Keratinocyte (primary cell): ENCODE results near the gene ARMH2. TPM values are rescaled to one million over a fixed set of nuclear protein-coding genes. Genes with fewer than 3 reads are reported as not detected.
"Not testable (repeated sequence)": the region's sequence is repeated elsewhere in the genome, so short reads cannot be mapped to it uniquely, and the experiment has no call there.

Source experiments
- DNase-seq: peaks from one replicate; pipeline ENCODE4 v3.0.0-alpha.2; 2011; ENCODE audit warnings: low read depth, missing footprints, low spot score
- FAIRE-seq: peaks from 2 replicates; lab custom pipeline; 2011; peaks lifted over from hg19 to GRCh38; lab: Jason Lieb, UNC
- H2AFZ ChIP-seq: 2 replicates; pipeline ENCODE4 v1.6.0; 2012; ENCODE audit warnings: low read length, control low read depth, inconsistent platforms; ENCODE audit not compliant: control insufficient read depth
- H3K27ac ChIP-seq: 2 replicates; pipeline ENCODE4 v1.5.1; 2011; ENCODE audit warnings: low read length; ENCODE audit not compliant: control insufficient read depth, insufficient read depth
- H3K27me3 ChIP-seq: 3 replicates; pipeline ENCODE4 v1.6.0; 2011; ENCODE audit warnings: low read length; ENCODE audit not compliant: control insufficient read depth, insufficient read depth; ENCODE audit errors: extremely low read depth
- H3K36me3 ChIP-seq, 2 experiments: 2 replicates in 1 of 2; 3 replicates in 1 of 2; pipeline ENCODE4 v1.5.1; 2011; ENCODE audit warnings: low read length in 2 of 2, mild to moderate bottlenecking in 1 of 2; ENCODE audit not compliant: control insufficient read depth in 2 of 2, insufficient read depth in 2 of 2; ENCODE audit errors: extremely low read depth in 1 of 2
- H3K4me1 ChIP-seq: 3 replicates; pipeline ENCODE4 v1.5.1; 2011; ENCODE audit warnings: low read length; ENCODE audit not compliant: control insufficient read depth, insufficient read depth; ENCODE audit errors: extremely low read depth
- H3K4me2 ChIP-seq: 3 replicates; pipeline ENCODE4 v1.6.0; 2011; ENCODE audit warnings: low read depth, low read length; ENCODE audit not compliant: control insufficient read depth, insufficient read depth; ENCODE audit errors: extremely low read depth
- H3K4me3 ChIP-seq, 3 experiments: fragments of 200-600 bp in 1 of 3; sonication (generic) in 1 of 3; 2 replicates in 2 of 3; 3 replicates in 1 of 3; pipeline ENCODE4 v1.5.1; 2011 to 2016; ENCODE audit warnings: low read length in 3 of 3, mild to moderate bottlenecking in 3 of 3, control low read depth in 2 of 3, inconsistent platforms in 1 of 3, low read depth in 1 of 3, mixed read lengths in 1 of 3, mixed run types in 1 of 3, moderate library complexity in 1 of 3; ENCODE audit not compliant: control insufficient read depth in 2 of 3, insufficient read depth in 2 of 3; ENCODE audit errors: extremely low read depth in 1 of 3
- H3K79me2 ChIP-seq: 2 replicates; pipeline ENCODE4 v1.6.0; 2012; ENCODE audit warnings: low read length; ENCODE audit not compliant: control insufficient read depth, insufficient read depth
- H3K9ac ChIP-seq: 3 replicates; pipeline ENCODE4 v1.6.0; 2011; ENCODE audit warnings: low read length; ENCODE audit not compliant: control insufficient read depth, insufficient read depth; ENCODE audit errors: extremely low read depth
- H3K9me1 ChIP-seq: 3 replicates; pipeline ENCODE4 v1.6.0; 2011; ENCODE audit warnings: low read length; ENCODE audit not compliant: control insufficient read depth, insufficient read depth; ENCODE audit errors: extremely low read depth
- H3K9me3 ChIP-seq: 2 replicates; pipeline ENCODE4 v1.5.1; 2012; ENCODE audit warnings: low read depth, low read length; ENCODE audit not compliant: control insufficient read depth
- H4K20me1 ChIP-seq: 3 replicates; pipeline ENCODE4 v1.6.0; 2011; ENCODE audit warnings: low read length; ENCODE audit not compliant: control insufficient read depth, insufficient read depth; ENCODE audit errors: extremely low read depth
- EZH2 ChIP-seq: IDR thresholded peaks from one replicate; pipeline ENCODE4 v1.6.1; 2012; ENCODE audit warnings: inconsistent platforms, mild to moderate bottlenecking, low read length, moderate library complexity
- dilution Hi-C: fragments of 300-500 bp; cut with MboI; formaldehyde crosslinking; loops from one replicate; pipeline ENCODE4 v1.7.0; 2020; ENCODE audit warnings: low sequenced_read_pairs; ENCODE audit not compliant: extremely low pct_ligation_motif_present
- polyA plus RNA-seq, 5 experiments: library from polyadenylated mRNA; depleted of rRNA in 3 of 5; stranded (reverse) in 3 of 5; stranded (forward) in 1 of 5; unstranded in 1 of 5; fragments of >200 nt; gene quantifications; 1 replicate in 1 of 5; 2 replicates in 3 of 5; 3 replicates in 1 of 5; pipeline versions ENCODE4 v1.2.1 to v1.2.3, GENCODE V29; 2011 to 2012; ENCODE audit warnings: missing spikeins in 2 of 5, low read depth in 1 of 5, low replicate concordance in 1 of 5
- TF ChIP-seq, protein P1 (sequence below), 3 experiments: IDR thresholded peaks in 1 of 3; conservative IDR thresholded peaks in 1 of 3; optimal IDR thresholded peaks in 1 of 3; 2 replicates in 2 of 3; 3 replicates in 1 of 3; pipeline versions ENCODE3 to v1.5.1; 2011; ENCODE audit warnings: low read length in 3 of 3, mild to moderate bottlenecking in 3 of 3, moderate library complexity in 2 of 3, control low read depth in 1 of 3, inconsistent platforms in 1 of 3; ENCODE audit not compliant: insufficient read depth in 2 of 3; ENCODE audit errors: extremely low read depth in 1 of 3

Gene ARMH2
- polyA plus RNA-seq, 1 donor (not counting 4 experiments of a cell fraction or from before 2014, with no cell fraction given), result not detected

DNA sequence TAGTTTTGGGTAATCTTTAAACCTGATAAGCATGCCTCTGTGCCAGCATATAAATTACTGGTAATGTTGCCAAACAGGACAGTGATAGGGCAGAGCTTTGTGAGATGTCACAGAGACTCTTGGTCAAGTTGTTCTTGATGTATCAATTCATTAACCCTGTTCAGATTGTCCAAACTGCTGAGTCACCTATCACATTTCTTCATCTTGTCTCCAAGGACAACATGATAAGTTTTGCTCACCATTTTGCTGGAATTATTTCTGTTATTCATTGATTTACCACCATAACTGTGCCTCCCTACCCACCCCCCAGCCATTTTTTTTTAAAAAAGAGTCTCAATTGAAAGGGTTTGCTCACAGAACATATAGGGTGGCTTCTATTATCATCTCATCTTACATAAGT, 43.4 kb downstream of the ARMH2 start:
- dilution Hi-C loops, result no loop called here
- TF ChIP-seq EZH2, result no peak
- TF ChIP-seq, protein P1, sequence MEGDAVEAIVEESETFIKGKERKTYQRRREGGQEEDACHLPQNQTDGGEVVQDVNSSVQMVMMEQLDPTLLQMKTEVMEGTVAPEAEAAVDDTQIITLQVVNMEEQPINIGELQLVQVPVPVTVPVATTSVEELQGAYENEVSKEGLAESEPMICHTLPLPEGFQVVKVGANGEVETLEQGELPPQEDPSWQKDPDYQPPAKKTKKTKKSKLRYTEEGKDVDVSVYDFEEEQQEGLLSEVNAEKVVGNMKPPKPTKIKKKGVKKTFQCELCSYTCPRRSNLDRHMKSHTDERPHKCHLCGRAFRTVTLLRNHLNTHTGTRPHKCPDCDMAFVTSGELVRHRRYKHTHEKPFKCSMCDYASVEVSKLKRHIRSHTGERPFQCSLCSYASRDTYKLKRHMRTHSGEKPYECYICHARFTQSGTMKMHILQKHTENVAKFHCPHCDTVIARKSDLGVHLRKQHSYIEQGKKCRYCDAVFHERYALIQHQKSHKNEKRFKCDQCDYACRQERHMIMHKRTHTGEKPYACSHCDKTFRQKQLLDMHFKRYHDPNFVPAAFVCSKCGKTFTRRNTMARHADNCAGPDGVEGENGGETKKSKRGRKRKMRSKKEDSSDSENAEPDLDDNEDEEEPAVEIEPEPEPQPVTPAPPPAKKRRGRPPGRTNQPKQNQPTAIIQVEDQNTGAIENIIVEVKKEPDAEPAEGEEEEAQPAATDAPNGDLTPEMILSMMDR (optimal IDR thresholded peaks at IDR 0.05 in 1 of 3, IDR thresholded peaks at IDR 0.05 in 1 of 3, conservative IDR thresholded peaks at IDR 0.05 in 1 of 3; ENCODE audit: extremely low read depth in 1 of 3, insufficient read depth in 2 of 3, low read length in 3 of 3), result no peak
- Histone ChIP-seq H4K20me1 (no peaks in the 10 kb centered on the region), H3K4me2 (no peak overlapping the region), H3K9ac (no peak overlapping the region), H3K4me1 (no peaks in the 10 kb centered on the region), H3K79me2 (no peaks in the 10 kb centered on the region), H3K9me3 (no peaks in the 10 kb centered on the region), H3K27me3 (no peaks in the 10 kb centered on the region), H3K9me1 (no peaks in the 10 kb centered on the region), H2AFZ (no peak overlapping the region), H3K4me3 (no peak overlapping the region), H3K27ac (no peak overlapping the region), H3K36me3 (no peaks in the 10 kb centered on the region)
- DNase-seq (no peak), FAIRE-seq (no peak)

DNA sequence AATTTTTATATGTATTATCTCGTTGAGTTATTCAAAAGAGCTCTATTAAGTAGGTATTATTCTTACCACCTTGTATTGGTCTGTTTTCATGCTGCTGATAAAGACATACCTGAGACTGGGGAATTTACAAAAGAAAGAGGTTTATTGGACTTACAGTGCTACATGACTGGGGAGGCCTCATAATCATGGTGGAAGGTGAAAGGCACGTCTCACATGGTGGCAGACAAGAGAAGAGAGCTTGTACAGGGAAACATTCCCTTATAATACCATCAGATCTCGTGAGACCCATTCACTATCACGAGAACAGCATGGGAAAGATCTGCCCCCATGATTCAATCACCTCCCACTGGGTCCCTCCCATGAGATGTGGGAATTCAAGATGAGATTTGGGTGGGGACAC, 44.3 kb downstream of the ARMH2 start:
- DNase-seq, H2AFZ ChIP-seq, FAIRE-seq, dilution Hi-C loops, H3K4me2 ChIP-seq, H3K9ac ChIP-seq, H3K4me3 ChIP-seq, H3K36me3 ChIP-seq, H4K20me1 ChIP-seq, H3K9me3 ChIP-seq, H3K27me3 ChIP-seq, H3K9me1 ChIP-seq, H3K79me2 ChIP-seq, H3K27ac ChIP-seq, H3K4me1 ChIP-seq: not testable (repeated sequence)

DNA sequence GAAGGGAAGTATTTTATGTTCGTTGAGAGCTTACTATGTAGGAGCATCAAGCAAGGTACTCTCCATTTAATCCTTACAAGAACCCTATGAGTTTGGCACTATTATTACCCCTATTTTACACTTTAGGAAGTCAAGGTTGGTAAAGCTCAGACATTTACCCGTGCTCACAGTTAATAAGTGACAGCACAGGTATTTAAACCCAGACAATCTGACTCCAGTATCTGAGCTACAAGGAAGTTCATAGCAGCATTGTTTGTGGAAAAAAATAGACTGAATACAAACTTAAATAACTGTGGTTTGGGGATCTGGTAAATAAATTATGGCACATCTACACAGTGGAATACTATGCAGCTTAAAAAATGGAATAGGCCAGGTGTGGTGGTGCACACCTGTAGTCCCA, 45.2 kb downstream of the ARMH2 start:
- Histone ChIP-seq H2AFZ (no peak overlapping the region), H3K79me2 (no peaks in the 10 kb centered on the region), H3K36me3 (no peaks in the 10 kb centered on the region), H3K9ac (no peak overlapping the region), H3K27ac (no peak overlapping the region), H3K4me3 (no peak overlapping the region), H4K20me1 (no peaks in the 10 kb centered on the region), H3K27me3 (no peaks in the 10 kb centered on the region), H3K4me1 (no peaks in the 10 kb centered on the region), H3K9me1 (no peaks in the 10 kb centered on the region), H3K4me2 (no peak overlapping the region), H3K9me3 (no peaks in the 10 kb centered on the region)
- TF ChIP-seq, protein P1 (optimal IDR thresholded peaks at IDR 0.05 in 1 of 3, IDR thresholded peaks at IDR 0.05 in 1 of 3, conservative IDR thresholded peaks at IDR 0.05 in 1 of 3; ENCODE audit: extremely low read depth in 1 of 3, insufficient read depth in 2 of 3, low read length in 3 of 3), result no peak
- no peak for TF ChIP-seq EZH2
- dilution Hi-C loops, result no loop called here
- no peak for FAIRE-seq
- no peak for DNase-seq
